AG04449 (cell line): ENCODE data around the gene EEPD1.

Experiments used
- CTCF ChIA-PET: fragments of 350-600 bp; formaldehyde crosslinking; extraction: SDS; loops from one replicate; lab custom pipeline; 2021; ENCODE audit warnings: antibody characterized with exemption; lab: Yijun Ruan, JAX
- POLR2A ChIA-PET: fragments of 400-600, 350-600 bp; formaldehyde crosslinking; extraction: SDS; loops from one replicate; lab custom pipeline; 2020; ENCODE audit warnings: antibody characterized with exemption, inconsistent platforms; lab: Yijun Ruan, JAX
- DNase-seq: peaks from one replicate; pipeline ENCODE4 v3.0.0-alpha.2; 2010; ENCODE audit warnings: low read depth, low spot score
- H3K4me3 ChIP-seq: 2 replicates; pipeline ENCODE4 v1.5.1; 2011; ENCODE audit warnings: low read depth, mild to moderate bottlenecking, control low read depth, low read length
- CTCF ChIP-seq: IDR thresholded peaks from one replicate; pipeline ENCODE4 v1.5.1; 2011; ENCODE audit warnings: mild to moderate bottlenecking, moderate library complexity, low read length, control low read depth, inconsistent platforms; ENCODE audit not compliant: insufficient read depth; ENCODE audit errors: missing control alignments

The EEPD1 gene

DNA sequence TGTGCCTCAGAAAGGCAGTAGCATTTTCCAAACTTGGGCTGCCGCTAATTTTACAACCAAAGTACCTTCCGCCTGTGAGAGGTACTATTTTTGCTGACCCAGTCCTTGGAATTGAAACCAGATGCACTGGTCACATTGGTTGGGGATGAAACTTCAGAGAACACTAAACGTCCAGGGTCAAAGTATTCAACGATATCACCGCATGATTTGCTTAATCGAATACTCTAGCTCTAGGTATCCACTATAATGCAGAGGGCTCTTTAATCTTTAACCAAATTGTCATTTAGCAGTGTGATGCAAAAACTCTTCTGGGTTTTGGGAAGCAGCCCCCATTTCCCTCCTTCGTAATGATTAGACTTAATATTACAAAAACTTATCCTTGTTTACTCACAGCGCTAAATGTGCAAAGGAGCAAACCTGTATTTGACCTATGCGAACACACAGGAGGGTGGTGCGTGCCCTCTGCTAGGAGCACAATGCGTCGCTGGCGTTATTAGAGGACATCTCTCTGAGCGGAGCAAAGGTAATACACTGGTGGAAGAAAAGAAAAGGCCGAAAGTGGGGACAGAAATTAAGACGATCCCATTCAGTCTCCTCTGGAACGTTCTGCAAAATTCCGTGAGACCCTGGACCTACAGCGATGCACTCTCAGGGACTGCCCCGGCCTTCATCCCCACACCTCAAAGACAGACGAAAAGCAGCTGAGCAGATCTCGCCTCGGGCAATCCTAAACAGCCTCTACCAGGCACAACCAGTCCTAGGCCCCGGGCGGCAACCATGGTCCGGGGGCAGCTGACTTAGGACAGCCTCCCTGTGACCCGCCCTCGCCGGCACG is 916 bp upstream of the EEPD1 start:
- peak overlapping the region; percentile 61 for H3K4me3 ChIP-seq
- no peak for DNase-seq
- ChIA-PET POLR2A (no interaction called here), CTCF (interaction anchor here (1.2 kb wide), 1 partner anchor 140 kb away, joined by 3 read pairs; no protein-coding TSS in a partner anchor)
- no peak for TF ChIP-seq CTCF

DNA sequence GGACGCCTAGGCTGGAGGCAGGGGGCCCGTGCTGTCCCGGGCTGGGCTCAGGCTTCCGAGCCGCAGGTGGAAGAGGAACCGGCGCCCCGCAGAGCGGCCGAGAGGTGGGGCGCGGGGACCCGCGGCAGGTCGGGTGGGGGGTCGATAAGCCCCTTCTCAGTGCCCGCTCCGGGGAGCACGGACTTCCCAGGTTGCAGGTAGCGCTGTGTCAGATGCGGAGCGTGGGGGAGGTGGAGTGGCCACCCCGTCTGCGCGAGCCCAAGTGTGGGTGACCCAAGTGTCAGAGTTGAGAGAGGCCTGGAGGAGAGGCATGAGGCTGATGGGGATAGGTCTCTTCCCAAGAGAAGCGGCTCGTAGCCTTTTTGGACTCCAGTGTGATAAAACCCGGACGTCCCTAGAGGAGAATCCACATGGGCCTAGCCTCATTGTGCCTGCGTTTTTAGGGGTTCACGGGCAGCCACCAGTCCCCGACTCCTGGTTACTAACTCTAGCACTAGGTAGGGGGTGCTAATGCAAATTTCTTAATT is 580 bp downstream of the EEPD1 start:
- POLR2A ChIA-PET: no interaction called here
- DNase-seq: no peak
- TF ChIP-seq CTCF: no peak
- CTCF ChIA-PET: no interaction called here
- H3K4me3 ChIP-seq: peak overlapping the region; percentile 70

- CTCF ChIA-PET: interaction anchor here (1.0 kb wide), 1 partner anchor 9 kb away, joined by 3 read pairs; no protein-coding TSS in a partner anchor
- no peak for DNase-seq
- no peak for TF ChIP-seq CTCF
- POLR2A ChIA-PET: interaction anchor here (0.5 kb wide), 1 partner anchor 44 kb away, joined by 3 read pairs; no protein-coding TSS in a partner anchor
- peak overlapping the region; percentile 70 for H3K4me3 ChIP-seq
Measured at GRCh38 chr7:36154255-36155212, 1.5 kb downstream of the EEPD1 start.

- peak; percentile 1 for TF ChIP-seq CTCF
- peak overlapping the region; percentile 70 for H3K4me3 ChIP-seq
- CTCF ChIA-PET: interaction anchor here (0.7 to 1.2 kb wide), 2 partner anchors 91 to 171 kb away, joined by 3 read pairs; no protein-coding TSS in a partner anchor
- POLR2A ChIA-PET: interaction anchor here (1.1 kb wide), 1 partner anchor 40 kb away, joined by 3 read pairs; no protein-coding TSS in a partner anchor
- no peak for DNase-seq
Measured at GRCh38 chr7:36155811-36156361, 2.8 kb downstream of the EEPD1 start.

DNA sequence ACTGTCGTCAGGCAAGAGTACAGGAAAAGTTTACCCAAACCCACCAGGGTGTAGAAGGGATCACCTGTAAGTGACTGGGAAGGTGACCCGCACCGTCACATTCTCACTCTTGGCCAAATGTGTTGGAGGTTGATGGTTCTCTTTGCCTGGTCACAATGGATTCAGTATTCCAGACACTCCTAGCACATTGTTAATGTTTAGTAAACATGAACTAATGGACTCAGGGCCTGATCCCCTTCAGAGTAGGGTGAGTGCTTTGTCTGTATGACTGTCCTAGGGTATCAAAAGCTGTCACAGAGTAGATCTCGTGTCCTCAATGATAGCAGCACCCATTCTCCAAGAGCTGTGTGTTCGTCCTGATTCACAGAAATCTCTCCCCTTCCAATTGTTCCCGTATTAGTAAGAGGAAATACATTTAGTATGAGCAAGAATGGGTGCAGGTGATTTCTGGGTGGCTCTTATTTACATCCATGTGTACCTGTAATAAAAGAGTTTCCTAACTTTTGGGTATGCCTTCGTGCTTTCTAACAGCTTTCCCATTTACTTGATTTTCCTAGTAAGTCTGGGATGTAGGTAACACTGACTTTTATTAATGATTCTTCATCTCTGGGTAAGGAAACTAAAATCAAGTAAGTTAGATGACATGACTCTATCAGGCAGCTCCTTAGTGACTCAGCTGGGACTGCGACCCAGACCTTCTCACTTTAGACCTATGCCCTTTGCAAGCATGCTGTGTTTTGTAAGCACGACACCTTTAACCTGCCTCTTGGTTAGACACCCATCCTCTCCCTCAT is 4.7 kb downstream of the EEPD1 start:
- CTCF ChIA-PET: interaction anchor here (1.0 to 1.2 kb wide), 2 partner anchors 93 to 161 kb away, joined by 3 to 4 read pairs; no protein-coding TSS in a partner anchor
- TF ChIP-seq CTCF: no peak
- POLR2A ChIA-PET: no interaction called here
- H3K4me3 ChIP-seq: no peak overlapping the region
- DNase-seq: no peak
